HEK293 (cell line): ENCODE measurements around the gene ARNT2.

Experiments
- CTCF ChIA-PET: fragments of 350-600 bp; formaldehyde crosslinking; extraction: SDS; loops from one replicate; lab custom pipeline; 2021; ENCODE audit warnings: antibody characterized with exemption; lab: Yijun Ruan, JAX
- POLR2A ChIA-PET: fragments of 300-600 bp; formaldehyde crosslinking; extraction: SDS; loops from one replicate; lab custom pipeline; 2020; ENCODE audit warnings: antibody characterized with exemption, inconsistent platforms; lab: Yijun Ruan, JAX
- H3K27ac ChIP-seq: fragments of 200-500 bp; sonication (Bioruptor generic); 2 replicates; pipeline ENCODE4 v1.5.1; 2014; ENCODE audit warnings: low read depth, low read length, control low read depth, inconsistent platforms; ENCODE audit errors: extremely low read depth
- H3K36me3 ChIP-seq, 2 experiments: fragments of 200-500 bp in 1 of 2; sonication (Bioruptor generic) in 1 of 2; 1 replicate in 1 of 2; 2 replicates in 1 of 2; pipeline ENCODE4 v1.5.1; 2014 to 2017; ENCODE audit warnings: inconsistent platforms in 2 of 2, low read length in 2 of 2; ENCODE audit not compliant: control insufficient read depth in 2 of 2, insufficient read depth in 1 of 2
- H3K4me1 ChIP-seq: fragments of 200-500 bp; sonication (Bioruptor generic); 2 replicates; pipeline ENCODE4 v1.5.1; 2014; ENCODE audit warnings: mild to moderate bottlenecking, low read length, inconsistent platforms; ENCODE audit not compliant: control insufficient read depth, insufficient read depth
- H3K4me3 ChIP-seq: 2 replicates; pipeline ENCODE4 v1.5.1; 2011; ENCODE audit warnings: low read depth, mild to moderate bottlenecking, control low read depth, low read length, moderate library complexity
- H3K9me3 ChIP-seq: fragments of 200-500 bp; sonication (Bioruptor generic); 2 replicates; pipeline ENCODE4 v1.5.1; 2014; ENCODE audit warnings: low read depth, low read length, inconsistent platforms; ENCODE audit not compliant: control insufficient read depth, insufficient read depth
- BCL11A ChIP-seq: fragments of 450-650 bp; formaldehyde crosslinking; IDR thresholded peaks from 2 replicates; pipeline ENCODE4 v1.5.1; 2016; ENCODE audit warnings: low read depth, missing biosample characterization, missing genetic modification characterization
- FEZF1 ChIP-seq: fragments of 450-650 bp; formaldehyde crosslinking; IDR thresholded peaks from 2 replicates; pipeline ENCODE4 v1.5.1; 2016; ENCODE audit warnings: missing biosample characterization, missing genetic modification characterization
- HOXC10 ChIP-seq: sonication (generic); formaldehyde crosslinking; IDR thresholded peaks from 2 replicates; pipeline ENCODE4 v1.8.1; 2023; ENCODE audit warnings: mild to moderate bottlenecking, missing genetic modification reagents
- KLF1 ChIP-seq: fragments of 450-650 bp; formaldehyde crosslinking; IDR thresholded peaks from 2 replicates; pipeline ENCODE4 v1.5.1; 2016; ENCODE audit warnings: missing biosample characterization, missing genetic modification characterization
- MEIS1 ChIP-seq: sonication (generic); formaldehyde crosslinking; IDR thresholded peaks from 2 replicates; pipeline ENCODE4 v1.8.1; 2022; ENCODE audit warnings: missing genetic modification reagents, mild to moderate bottlenecking, borderline replicate concordance
- MZF1 ChIP-seq: fragments of 450-650 bp; formaldehyde crosslinking; IDR thresholded peaks from 2 replicates; pipeline ENCODE4 v1.5.1; 2017; ENCODE audit warnings: missing biosample characterization, missing genetic modification characterization, borderline replicate concordance
- OSR2 ChIP-seq: fragments of 450-650 bp; formaldehyde crosslinking; IDR thresholded peaks from 2 replicates; pipeline ENCODE4 v1.5.1; 2016; ENCODE audit warnings: missing biosample characterization, missing genetic modification characterization
- PRDM1 ChIP-seq: fragments of 450-650 bp; formaldehyde crosslinking; IDR thresholded peaks from 2 replicates; pipeline ENCODE4; 2016; ENCODE audit warnings: missing biosample characterization, missing genetic modification characterization
- TRIM28 ChIP-seq: IDR thresholded peaks from 2 replicates; pipeline ENCODE4 v1.6.1; 2011; ENCODE audit warnings: low read length, control low read depth, borderline replicate concordance
- ZFHX2 ChIP-seq: fragments of 450-650 bp; formaldehyde crosslinking; conservative IDR thresholded peaks from 2 replicates; pipeline ENCODE4 v1.5.1; 2016; ENCODE audit warnings: missing biosample characterization, missing genetic modification characterization
- ZFP3 ChIP-seq: fragments of 450-650 bp; formaldehyde crosslinking; IDR thresholded peaks from 2 replicates; pipeline ENCODE4 v1.5.1; 2016; ENCODE audit warnings: low read depth, missing biosample characterization, missing genetic modification characterization
- ZNF140 ChIP-seq: fragments of 450-650 bp; formaldehyde crosslinking; IDR thresholded peaks from 2 replicates; pipeline ENCODE4 v1.5.1; 2016; ENCODE audit warnings: missing biosample characterization, missing genetic modification characterization
- ZNF169 ChIP-seq: fragments of 450-650 bp; formaldehyde crosslinking; IDR thresholded peaks from 2 replicates; pipeline ENCODE4 v1.5.1; 2016; ENCODE audit warnings: missing biosample characterization, missing genetic modification characterization
- ZNF174 ChIP-seq: fragments of 450-650 bp; formaldehyde crosslinking; IDR thresholded peaks from 2 replicates; pipeline ENCODE4 v1.5.0; 2017; ENCODE audit warnings: missing biosample characterization, mild to moderate bottlenecking, missing genetic modification characterization
- ZNF202 ChIP-seq: fragments of 450-650 bp; formaldehyde crosslinking; IDR thresholded peaks from 2 replicates; pipeline ENCODE4 v1.5.1; 2016; ENCODE audit warnings: missing biosample characterization, missing genetic modification characterization, borderline replicate concordance
- ZNF221 ChIP-seq: fragments of 450-650 bp; formaldehyde crosslinking; IDR thresholded peaks from 2 replicates; pipeline ENCODE4 v1.5.1; 2017; ENCODE audit warnings: missing biosample characterization, missing genetic modification characterization, borderline replicate concordance
- ZNF223 ChIP-seq: fragments of 450-650 bp; formaldehyde crosslinking; IDR thresholded peaks from 2 replicates; pipeline ENCODE4 v1.5.1; 2016; ENCODE audit warnings: missing biosample characterization, missing genetic modification characterization
- ZNF24 ChIP-seq: fragments of 450-650 bp; formaldehyde crosslinking; IDR thresholded peaks from 2 replicates; pipeline ENCODE4 v1.5.1; 2016; ENCODE audit warnings: missing biosample characterization, missing genetic modification characterization
- ZNF324 ChIP-seq: fragments of 450-650 bp; formaldehyde crosslinking; IDR thresholded peaks from 2 replicates; pipeline ENCODE4 v1.5.1; 2016; ENCODE audit warnings: missing biosample characterization, missing genetic modification characterization
- ZNF473 ChIP-seq: fragments of 450-650 bp; formaldehyde crosslinking; IDR thresholded peaks from 2 replicates; pipeline ENCODE4 v1.5.1; 2017; ENCODE audit warnings: missing biosample characterization, missing genetic modification characterization
- ZNF654 ChIP-seq: fragments of 450-650 bp; formaldehyde crosslinking; IDR thresholded peaks from 2 replicates; pipeline ENCODE4 v1.5.1; 2016; ENCODE audit warnings: low read depth, missing biosample characterization, missing genetic modification characterization
- ZNF707 ChIP-seq: fragments of 450-650 bp; formaldehyde crosslinking; IDR thresholded peaks from 2 replicates; pipeline ENCODE4 v1.5.1; 2016; ENCODE audit warnings: missing biosample characterization, missing genetic modification characterization
- ZNF830 ChIP-seq: fragments of 450-650 bp; IDR thresholded peaks from 2 replicates; pipeline ENCODE4 v1.5.0; 2018; ENCODE audit warnings: missing biosample characterization, missing genetic modification characterization, low read depth, mild to moderate bottlenecking, moderate library complexity
- ZNF837 ChIP-seq: fragments of 450-650 bp; formaldehyde crosslinking; IDR thresholded peaks from 2 replicates; pipeline ENCODE4 v1.5.1; 2016; ENCODE audit warnings: missing biosample characterization, missing genetic modification characterization
- ZNF843 ChIP-seq: fragments of 450-650 bp; formaldehyde crosslinking; IDR thresholded peaks from 2 replicates; pipeline ENCODE4 v1.5.1; 2016; ENCODE audit warnings: missing biosample characterization, missing genetic modification characterization
- ZSCAN16 ChIP-seq: fragments of 450-650 bp; formaldehyde crosslinking; IDR thresholded peaks from 2 replicates; pipeline ENCODE4 v1.5.1; 2016; ENCODE audit warnings: missing biosample characterization, missing genetic modification characterization
- ZXDB ChIP-seq: fragments of 450-650 bp; formaldehyde crosslinking; IDR thresholded peaks from 2 replicates; pipeline ENCODE4 v1.5.1; 2016; ENCODE audit warnings: missing biosample characterization, missing genetic modification characterization
- TF ChIP-seq, protein P1 (sequence below): fragments of 450-650 bp; formaldehyde crosslinking; IDR thresholded peaks from 2 replicates; pipeline ENCODE4 v1.5.1; 2016; ENCODE audit warnings: missing biosample characterization, missing genetic modification characterization
- TF ChIP-seq, protein P2 (sequence below): fragments of 450-650 bp; formaldehyde crosslinking; IDR thresholded peaks from 2 replicates; pipeline ENCODE4 v1.5.1; 2017; ENCODE audit warnings: missing biosample characterization, missing genetic modification characterization
- TF ChIP-seq, protein P3 (sequence below): fragments of 450-650 bp; IDR thresholded peaks from 2 replicates; pipeline ENCODE4 v1.5.1; 2018; ENCODE audit warnings: missing biosample characterization, mild to moderate bottlenecking, missing genetic modification characterization
- TF ChIP-seq, protein P4 (sequence below): fragments of 450-650 bp; formaldehyde crosslinking; IDR thresholded peaks from 2 replicates; pipeline ENCODE4 v1.5.1; 2016; ENCODE audit warnings: missing biosample characterization, missing genetic modification characterization
- TF ChIP-seq, protein P5 (sequence below): sonication (generic); formaldehyde crosslinking; IDR thresholded peaks from 2 replicates; pipeline ENCODE4 v1.8.1; 2022; ENCODE audit warnings: mild to moderate bottlenecking, moderate library complexity, missing genetic modification reagents

The ARNT2 gene

DNA sequence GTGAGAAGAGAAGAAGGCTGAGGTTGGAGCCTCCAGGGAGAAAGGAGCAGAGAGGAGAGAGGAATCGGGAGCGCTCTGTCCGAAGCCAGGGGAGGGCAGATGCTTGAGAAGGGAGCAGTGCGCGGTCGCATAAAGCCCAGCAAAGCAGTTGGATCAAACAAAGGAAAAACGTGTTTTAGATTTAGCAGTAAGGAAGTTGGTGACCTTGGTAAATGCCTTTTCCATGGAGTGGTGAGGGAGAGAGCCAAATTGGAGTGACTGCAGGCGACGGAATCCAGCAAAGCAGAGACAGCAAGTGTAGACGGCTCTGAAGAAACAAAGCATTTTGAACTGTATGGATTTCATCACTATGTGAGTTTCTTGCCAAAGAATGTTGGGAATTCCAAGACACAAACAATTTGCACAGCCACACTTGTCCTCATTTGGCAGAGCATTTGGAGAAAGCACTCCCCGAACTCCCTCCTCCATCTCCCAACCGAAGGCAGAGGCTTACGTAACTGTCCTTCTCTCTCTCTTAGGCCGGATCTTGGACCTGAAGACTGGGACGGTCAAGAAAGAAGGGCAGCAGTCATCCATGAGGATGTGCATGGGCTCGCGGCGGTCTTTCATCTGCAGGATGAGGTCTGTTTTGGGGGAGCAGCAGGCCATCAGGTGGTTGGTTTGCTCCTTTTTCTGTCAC, 103.6 kb downstream of the ARNT2 start:
- no peaks in the 10 kb centered on the region for H3K36me3 ChIP-seq
- ChIA-PET CTCF (no interaction called here), POLR2A (no interaction called here)
- TF ChIP-seq ZNF169 (tag by site-specific recombination) = no peak
- no peak for TF ChIP-seq MZF1 (tag by site-specific recombination)
- no peak for TF ChIP-seq ZNF473 (tag by site-specific recombination)
- TF ChIP-seq, protein P1, sequence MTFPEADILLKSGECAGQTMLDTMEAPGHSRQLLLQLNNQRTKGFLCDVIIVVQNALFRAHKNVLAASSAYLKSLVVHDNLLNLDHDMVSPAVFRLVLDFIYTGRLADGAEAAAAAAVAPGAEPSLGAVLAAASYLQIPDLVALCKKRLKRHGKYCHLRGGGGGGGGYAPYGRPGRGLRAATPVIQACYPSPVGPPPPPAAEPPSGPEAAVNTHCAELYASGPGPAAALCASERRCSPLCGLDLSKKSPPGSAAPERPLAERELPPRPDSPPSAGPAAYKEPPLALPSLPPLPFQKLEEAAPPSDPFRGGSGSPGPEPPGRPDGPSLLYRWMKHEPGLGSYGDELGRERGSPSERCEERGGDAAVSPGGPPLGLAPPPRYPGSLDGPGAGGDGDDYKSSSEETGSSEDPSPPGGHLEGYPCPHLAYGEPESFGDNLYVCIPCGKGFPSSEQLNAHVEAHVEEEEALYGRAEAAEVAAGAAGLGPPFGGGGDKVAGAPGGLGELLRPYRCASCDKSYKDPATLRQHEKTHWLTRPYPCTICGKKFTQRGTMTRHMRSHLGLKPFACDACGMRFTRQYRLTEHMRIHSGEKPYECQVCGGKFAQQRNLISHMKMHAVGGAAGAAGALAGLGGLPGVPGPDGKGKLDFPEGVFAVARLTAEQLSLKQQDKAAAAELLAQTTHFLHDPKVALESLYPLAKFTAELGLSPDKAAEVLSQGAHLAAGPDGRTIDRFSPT (tag by site-specific recombination) = no peak
- TF ChIP-seq ZNF140 (tag by site-specific recombination) = no peak
- no peak for TF ChIP-seq ZNF830
- TF ChIP-seq ZNF223 (tag by site-specific recombination) = no peak
- TF ChIP-seq ZSCAN16 = no peak
- TF ChIP-seq, protein P2, sequence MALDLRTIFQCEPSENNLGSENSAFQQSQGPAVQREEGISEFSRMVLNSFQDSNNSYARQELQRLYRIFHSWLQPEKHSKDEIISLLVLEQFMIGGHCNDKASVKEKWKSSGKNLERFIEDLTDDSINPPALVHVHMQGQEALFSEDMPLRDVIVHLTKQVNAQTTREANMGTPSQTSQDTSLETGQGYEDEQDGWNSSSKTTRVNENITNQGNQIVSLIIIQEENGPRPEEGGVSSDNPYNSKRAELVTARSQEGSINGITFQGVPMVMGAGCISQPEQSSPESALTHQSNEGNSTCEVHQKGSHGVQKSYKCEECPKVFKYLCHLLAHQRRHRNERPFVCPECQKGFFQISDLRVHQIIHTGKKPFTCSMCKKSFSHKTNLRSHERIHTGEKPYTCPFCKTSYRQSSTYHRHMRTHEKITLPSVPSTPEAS (tag by site-specific recombination) = no peak
- TF ChIP-seq PRDM1 (tag by site-specific recombination) = no peak
- no peak for TF ChIP-seq ZNF707
- TF ChIP-seq BCL11A = no peak
- TF ChIP-seq TRIM28 = no peak
- no peak for TF ChIP-seq ZXDB
- no peak for TF ChIP-seq OSR2 (tag by site-specific recombination)
- TF ChIP-seq MEIS1 (CRISPR knock-in tag) = no peak
- TF ChIP-seq ZNF324 = no peak
- no peak for TF ChIP-seq FEZF1 (tag by site-specific recombination)
- TF ChIP-seq, protein P3, sequence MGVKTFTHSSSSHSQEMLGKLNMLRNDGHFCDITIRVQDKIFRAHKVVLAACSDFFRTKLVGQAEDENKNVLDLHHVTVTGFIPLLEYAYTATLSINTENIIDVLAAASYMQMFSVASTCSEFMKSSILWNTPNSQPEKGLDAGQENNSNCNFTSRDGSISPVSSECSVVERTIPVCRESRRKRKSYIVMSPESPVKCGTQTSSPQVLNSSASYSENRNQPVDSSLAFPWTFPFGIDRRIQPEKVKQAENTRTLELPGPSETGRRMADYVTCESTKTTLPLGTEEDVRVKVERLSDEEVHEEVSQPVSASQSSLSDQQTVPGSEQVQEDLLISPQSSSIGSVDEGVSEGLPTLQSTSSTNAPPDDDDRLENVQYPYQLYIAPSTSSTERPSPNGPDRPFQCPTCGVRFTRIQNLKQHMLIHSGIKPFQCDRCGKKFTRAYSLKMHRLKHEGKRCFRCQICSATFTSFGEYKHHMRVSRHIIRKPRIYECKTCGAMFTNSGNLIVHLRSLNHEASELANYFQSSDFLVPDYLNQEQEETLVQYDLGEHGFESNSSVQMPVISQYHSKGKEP (tag by site-specific recombination) = no peak
- no peak overlapping the region for H3K4me3 ChIP-seq
- no peak overlapping the region for H3K27ac ChIP-seq
- H3K9me3 ChIP-seq = no peaks in the 10 kb centered on the region
- no peaks in the 10 kb centered on the region for H3K4me1 ChIP-seq

DNA sequence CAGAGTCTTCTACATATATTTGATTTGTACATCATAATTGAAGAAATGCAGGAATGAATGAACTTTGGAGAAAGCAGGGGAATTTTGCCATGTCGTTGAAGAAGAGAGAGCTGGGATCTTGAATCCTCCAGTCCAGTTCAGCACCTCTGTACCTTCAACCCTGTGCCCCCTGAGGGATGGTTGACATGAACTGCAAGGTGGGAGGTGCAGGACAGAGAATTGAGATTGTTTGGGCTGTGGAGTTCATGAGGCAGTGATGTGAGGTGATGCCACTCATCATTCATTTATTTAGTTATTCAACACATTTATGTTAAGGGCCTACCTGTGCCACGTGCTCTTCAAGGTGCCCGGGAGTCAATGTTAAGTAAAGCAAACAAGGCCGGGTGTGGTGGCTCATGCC, 104.6 kb downstream of the ARNT2 start:
- no peak overlapping the region for H3K4me3 ChIP-seq
- H3K4me1 ChIP-seq = no peaks in the 10 kb centered on the region
- H3K9me3 ChIP-seq = no peaks in the 10 kb centered on the region
- H3K27ac ChIP-seq = no peak overlapping the region
- ChIA-PET CTCF (no interaction called here), POLR2A (no interaction called here)
- no peaks in the 10 kb centered on the region for H3K36me3 ChIP-seq
- TF ChIP-seq ZNF843 (tag by site-specific recombination) = no peak
- no peak for TF ChIP-seq ZNF169 (tag by site-specific recombination)
- TF ChIP-seq ZFP3 (tag by site-specific recombination) = no peak
- no peak for TF ChIP-seq ZNF654 (tag by site-specific recombination)
- no peak for TF ChIP-seq KLF1
- TF ChIP-seq, protein P4, sequence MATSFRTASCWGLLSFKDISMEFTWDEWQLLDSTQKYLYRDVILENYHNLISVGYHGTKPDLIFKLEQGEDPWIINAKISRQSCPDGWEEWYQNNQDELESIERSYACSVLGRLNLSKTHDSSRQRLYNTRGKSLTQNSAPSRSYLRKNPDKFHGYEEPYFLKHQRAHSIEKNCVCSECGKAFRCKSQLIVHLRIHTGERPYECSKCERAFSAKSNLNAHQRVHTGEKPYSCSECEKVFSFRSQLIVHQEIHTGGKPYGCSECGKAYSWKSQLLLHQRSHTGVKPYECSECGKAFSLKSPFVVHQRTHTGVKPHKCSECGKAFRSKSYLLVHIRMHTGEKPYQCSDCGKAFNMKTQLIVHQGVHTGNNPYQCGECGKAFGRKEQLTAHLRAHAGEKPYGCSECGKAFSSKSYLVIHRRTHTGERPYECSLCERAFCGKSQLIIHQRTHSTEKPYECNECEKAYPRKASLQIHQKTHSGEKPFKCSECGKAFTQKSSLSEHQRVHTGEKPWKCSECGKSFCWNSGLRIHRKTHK (tag by site-specific recombination) = no peak
- TF ChIP-seq ZNF837 = no peak
- TF ChIP-seq HOXC10 (CRISPR knock-in tag) = no peak
- no peak for TF ChIP-seq ZNF174 (tag by site-specific recombination)
- TF ChIP-seq ZNF202 (tag by site-specific recombination) = no peak
- no peak for TF ChIP-seq ZFHX2 (tag by site-specific recombination)
- TF ChIP-seq, protein P5, sequence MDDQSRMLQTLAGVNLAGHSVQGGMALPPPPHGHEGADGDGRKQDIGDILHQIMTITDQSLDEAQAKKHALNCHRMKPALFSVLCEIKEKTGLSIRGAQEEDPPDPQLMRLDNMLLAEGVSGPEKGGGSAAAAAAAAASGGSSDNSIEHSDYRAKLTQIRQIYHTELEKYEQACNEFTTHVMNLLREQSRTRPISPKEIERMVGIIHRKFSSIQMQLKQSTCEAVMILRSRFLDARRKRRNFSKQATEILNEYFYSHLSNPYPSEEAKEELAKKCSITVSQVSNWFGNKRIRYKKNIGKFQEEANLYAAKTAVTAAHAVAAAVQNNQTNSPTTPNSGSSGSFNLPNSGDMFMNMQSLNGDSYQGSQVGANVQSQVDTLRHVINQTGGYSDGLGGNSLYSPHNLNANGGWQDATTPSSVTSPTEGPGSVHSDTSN (CRISPR knock-in tag) = no peak
- TF ChIP-seq ZNF24 (tag by site-specific recombination) = no peak
- TF ChIP-seq ZNF221 (tag by site-specific recombination) = no peak
